Activated B cell treated with CpG ODN at 0.5 μM for 24 hours (primary cell): ENCODE results near the gene PRDM16. TPM values are rescaled to one million over a fixed set of nuclear protein-coding genes. Genes with fewer than 3 reads are reported as not detected.

Experiments used
- ATAC-seq: fragments of 200-7000 bp; cut with Tn5 transposase; one replicate; pipeline ENCODE4 v1.10.0; 2021; ENCODE audit warnings: low read depth, mild to moderate bottlenecking, moderate library complexity
- CTCF ChIA-PET: fragments of 350-600 bp; sonication (Branson Sonifier 250); formaldehyde crosslinking; loops from one replicate; lab custom pipeline; 2021; ENCODE audit warnings: antibody characterized with exemption; lab: Charles Lee
- POLR2A ChIA-PET: fragments of 350-600 bp; sonication (Branson Sonifier 250); formaldehyde crosslinking; loops from one replicate; lab custom pipeline; 2021; ENCODE audit warnings: antibody characterized with exemption; lab: Charles Lee
- DNase-seq: peaks from one replicate; pipeline ENCODE4 v3.0.0; 2022
- H3K27ac Mint-ChIP-seq: one replicate; pipeline ENCODE4 v1.8.0; 2020; ENCODE audit warnings: mixed read lengths
- H3K27me3 Mint-ChIP-seq: one replicate; pipeline ENCODE4 v1.8.0; 2021; ENCODE audit warnings: mixed read lengths
- H3K36me3 Mint-ChIP-seq: one replicate; pipeline ENCODE4 v1.8.0; 2021; ENCODE audit warnings: low read depth, mixed read lengths
- H3K4me1 Mint-ChIP-seq: one replicate; pipeline ENCODE4 v1.8.0; 2021; ENCODE audit warnings: mixed read lengths
- H3K4me3 Mint-ChIP-seq: one replicate; pipeline ENCODE4 v1.8.0; 2020; ENCODE audit warnings: mild to moderate bottlenecking, mixed read lengths
- H3K9me3 Mint-ChIP-seq: one replicate; pipeline ENCODE4 v1.8.0; 2020; ENCODE audit warnings: mixed read lengths
- CTCF ChIP-seq: fragments of 200-600 bp; IDR thresholded peaks from one replicate; pipeline ENCODE4 v1.8.0; 2022; ENCODE audit warnings: antibody characterized with exemption, mild to moderate bottlenecking
- intact Hi-C: fragments of 100-400 bp; cut with micrococcal nuclease; formaldehyde crosslinking; loops from one replicate; pipeline ENCODE4 v1.15.1; 2024
- total RNA-seq: library from RNA; stranded (reverse); gene quantifications from 2 replicates; pipeline ENCODE4 v1.2.3, GENCODE V29; 2022

The PRDM16 gene
- total RNA-seq, 1 donor from 2014 or later = not detected

GRCh38 chr1:3113047-3113740, 44.2 kb downstream of the PRDM16 start:
- peaks cover 2% of the 10 kb centered on the region for H3K9me3 Mint-ChIP-seq
- ChIA-PET POLR2A (no interaction called here), CTCF (no interaction called here)
- intact Hi-C loops = no loop called here
- H3K27ac Mint-ChIP-seq = no peak overlapping the region
- H3K27me3 Mint-ChIP-seq = no peaks in the 10 kb centered on the region
- ATAC-seq (no peak), DNase-seq (no peak)
- no peak overlapping the region for H3K4me3 Mint-ChIP-seq
- H3K36me3 Mint-ChIP-seq = no peaks in the 10 kb centered on the region
- no peak for TF ChIP-seq CTCF
- H3K4me1 Mint-ChIP-seq = no peaks in the 10 kb centered on the region

GRCh38 chr1:3113741-3114056, 44.7 kb downstream of the PRDM16 start:
- ATAC-seq (no peak), DNase-seq (no peak)
- POLR2A ChIA-PET = no interaction called here
- no peak for TF ChIP-seq CTCF
- Mint-ChIP-seq H3K36me3 (no peaks in the 10 kb centered on the region), H3K4me1 (no peaks in the 10 kb centered on the region), H3K4me3 (no peak overlapping the region), H3K9me3 (no peaks in the 10 kb centered on the region), H3K27ac (no peak overlapping the region), H3K27me3 (no peaks in the 10 kb centered on the region)
- intact Hi-C loops = no loop called here
- CTCF ChIA-PET = no interaction called here

GRCh38 chr1:3114131-3114744, 45.2 kb downstream of the PRDM16 start:
- H3K4me1 Mint-ChIP-seq = no peaks in the 10 kb centered on the region
- no peaks in the 10 kb centered on the region for H3K36me3 Mint-ChIP-seq
- no peak for TF ChIP-seq CTCF
- intact Hi-C loops = no loop called here
- ChIA-PET POLR2A (no interaction called here), CTCF (no interaction called here)
- no peak overlapping the region for H3K27ac Mint-ChIP-seq
- no peak for DNase-seq
- H3K27me3 Mint-ChIP-seq = no peaks in the 10 kb centered on the region
- no peak for ATAC-seq
- H3K4me3 Mint-ChIP-seq = no peak overlapping the region
- no peaks in the 10 kb centered on the region for H3K9me3 Mint-ChIP-seq

GRCh38 chr1:3114846-3115245, 45.8 kb downstream of the PRDM16 start:
- ChIA-PET CTCF (no interaction called here), POLR2A (no interaction called here)
- Mint-ChIP-seq H3K4me1 (no peaks in the 10 kb centered on the region), H3K9me3 (no peaks in the 10 kb centered on the region), H3K4me3 (no peak overlapping the region), H3K36me3 (no peaks in the 10 kb centered on the region), H3K27me3 (no peaks in the 10 kb centered on the region), H3K27ac (no peak overlapping the region)
- ATAC-seq = no peak
- intact Hi-C loops = no loop called here
- no peak for DNase-seq
- TF ChIP-seq CTCF = no peak

GRCh38 chr1:3115275-3116149, 46.5 kb downstream of the PRDM16 start:
- Mint-ChIP-seq H3K4me1 (no peaks in the 10 kb centered on the region), H3K27ac (no peak overlapping the region), H3K9me3 (no peaks in the 10 kb centered on the region), H3K27me3 (no peaks in the 10 kb centered on the region), H3K4me3 (no peak overlapping the region), H3K36me3 (no peaks in the 10 kb centered on the region)
- POLR2A ChIA-PET = no interaction called here
- ATAC-seq = no peak
- TF ChIP-seq CTCF = no peak
- intact Hi-C loops = no loop called here
- no peak for DNase-seq
- CTCF ChIA-PET = no interaction called here
